SK-N-SH (cell line): ENCODE measurements around the gene CCDC50. TPM values are rescaled to one million over a fixed set of nuclear protein-coding genes. Genes with fewer than 3 reads are reported as not detected.

Experiments
- CTCF ChIA-PET: fragments of 300-600, 350-600 bp; formaldehyde crosslinking; extraction: SDS; loops from one replicate; lab custom pipeline; 2021; lab: Yijun Ruan, JAX
- POLR2A ChIA-PET: fragments of 350-600 bp; sonication (Branson Sonifier 250); formaldehyde crosslinking; extraction: SDS; loops from one replicate; lab custom pipeline; 2020; ENCODE audit warnings: antibody characterized with exemption, inconsistent platforms; lab: Yijun Ruan, JAX
- DNase-seq: peaks from one replicate; pipeline ENCODE4 v3.0.0; 2012
- H2AFZ ChIP-seq: fragments of 200-600 bp; sonication (generic); 2 replicates; pipeline ENCODE4 v1.8.1; 2016; ENCODE audit warnings: antibody characterized with exemption, mild to moderate bottlenecking, low read depth
- H3F3A ChIP-seq: fragments of 200-600 bp; sonication (generic); replicated peaks from 2 replicates; pipeline ENCODE3; 2016; ENCODE audit warnings: antibody characterized with exemption, mild to moderate bottlenecking; ENCODE audit not compliant: insufficient read depth
- H3K27ac ChIP-seq, 2 experiments: fragments of 200-500 bp in 1 of 2; fragments of 200-600 bp in 1 of 2; sonication (Bioruptor generic) in 1 of 2; sonication (generic), shearing (Covaris generic) in 1 of 2; 2 replicates each; pipeline versions ENCODE4 v1.5.1 to v1.6.1; 2014 to 2016; ENCODE audit warnings: low read depth in 2 of 2, inconsistent platforms in 1 of 2, low read length in 1 of 2, mild to moderate bottlenecking in 1 of 2, mixed read lengths in 1 of 2
- H3K27me3 ChIP-seq: fragments of 200-600 bp; sonication (generic), shearing (Covaris generic); 2 replicates; pipeline ENCODE4 v1.6.1; 2016; ENCODE audit warnings: mixed run types; ENCODE audit not compliant: insufficient read depth
- H3K36me3 ChIP-seq, 2 experiments: fragments of 200-500 bp in 1 of 2; fragments of 200-600 bp in 1 of 2; sonication (Bioruptor generic) in 1 of 2; sonication (generic) in 1 of 2; replicated peaks in 1 of 2; 2 replicates each; pipeline versions ENCODE3 to v1.5.1; 2014 to 2016; ENCODE audit warnings: low read length in 1 of 2, mild to moderate bottlenecking in 1 of 2; ENCODE audit not compliant: insufficient read depth in 2 of 2, control insufficient read depth in 1 of 2
- H3K4me1 ChIP-seq, 2 experiments: fragments of 200-500 bp in 1 of 2; fragments of 200-600 bp in 1 of 2; sonication (Bioruptor generic) in 1 of 2; sonication (generic), shearing (Covaris generic) in 1 of 2; 2 replicates each; pipeline versions ENCODE4 v1.5.1 to v1.6.1; 2014 to 2016; ENCODE audit warnings: low read depth in 1 of 2, low read length in 1 of 2, mixed run types in 1 of 2; ENCODE audit not compliant: insufficient read depth in 2 of 2, control insufficient read depth in 1 of 2
- H3K4me2 ChIP-seq: fragments of 200-600 bp; sonication (generic), shearing (Covaris generic); 2 replicates; pipeline ENCODE4 v1.6.1; 2017; ENCODE audit warnings: mixed run types
- H3K4me3 ChIP-seq, 2 experiments: fragments of 200-500 bp in 1 of 2; fragments of 200-600 bp in 1 of 2; sonication (Bioruptor generic) in 1 of 2; sonication (generic), shearing (Covaris generic) in 1 of 2; 2 replicates each; pipeline versions ENCODE4 v1.5.1 to v1.8.1; 2014 to 2016; ENCODE audit warnings: low read depth in 2 of 2, inconsistent platforms in 1 of 2, low read length in 1 of 2, mild to moderate bottlenecking in 1 of 2, mixed read lengths in 1 of 2, moderate library complexity in 1 of 2
- H3K79me2 ChIP-seq: fragments of 200-600 bp; sonication (generic); 2 replicates; pipeline ENCODE4 v1.8.1; 2017; ENCODE audit warnings: mild to moderate bottlenecking; ENCODE audit not compliant: insufficient read depth
- H3K9ac ChIP-seq: fragments of 200-600 bp; sonication (generic); 2 replicates; pipeline ENCODE4 v1.6.1; 2017; ENCODE audit warnings: mixed run types
- H3K9me2 ChIP-seq: fragments of 200-600 bp; sonication (generic); 2 replicates; pipeline ENCODE4 v1.6.1; 2017; ENCODE audit warnings: mixed run types
- H3K9me3 ChIP-seq: fragments of 200-600 bp; sonication (generic); 2 replicates; pipeline ENCODE4 v1.6.1; 2017; ENCODE audit warnings: mixed run types, mild to moderate bottlenecking, moderate library complexity
- H4K20me1 ChIP-seq: fragments of 200-600 bp; sonication (generic); 2 replicates; pipeline ENCODE4 v1.6.1; 2017; ENCODE audit warnings: mild to moderate bottlenecking, mixed run types; ENCODE audit not compliant: insufficient read depth
- CTCF ChIP-seq: fragments of 200-600 bp; sonication (generic); IDR thresholded peaks from 2 replicates; pipeline ENCODE4 v1.6.1; 2017; ENCODE audit warnings: antibody characterized with exemption, mild to moderate bottlenecking, moderate library complexity
- EP300 ChIP-seq, 2 experiments: IDR thresholded peaks; 2 replicates each; pipeline versions ENCODE4 v1.4.0 to v1.6.1; 2012; ENCODE audit warnings: borderline replicate concordance in 1 of 2, low read depth in 1 of 2, low read length in 1 of 2
- FOSL2 ChIP-seq: IDR thresholded peaks from 2 replicates; pipeline ENCODE4 v1.4.0; 2012; ENCODE audit warnings: low read depth, mild to moderate bottlenecking, moderate library complexity, borderline replicate concordance
- FOXM1 ChIP-seq: IDR thresholded peaks from 2 replicates; pipeline ENCODE4 v1.4.0; 2012; ENCODE audit warnings: low read depth, mild to moderate bottlenecking
- JUND ChIP-seq: IDR thresholded peaks from 2 replicates; pipeline ENCODE4 v1.4.0; 2012
- MXI1 ChIP-seq: IDR thresholded peaks from 2 replicates; pipeline ENCODE4 v1.6.1; 2012; ENCODE audit warnings: mild to moderate bottlenecking, low read depth, low read length, improper control_type of control experiment
- NFIC ChIP-seq: IDR thresholded peaks from 2 replicates; pipeline ENCODE4 v1.4.0; 2012; ENCODE audit warnings: borderline replicate concordance
- NRF1 ChIP-seq: IDR thresholded peaks from 2 replicates; pipeline ENCODE4 v1.6.1; 2012; ENCODE audit warnings: low read depth, mild to moderate bottlenecking, low read length
- PBX3 ChIP-seq: IDR thresholded peaks from 2 replicates; pipeline ENCODE4; 2012
- POLR2AphosphoS5 ChIP-seq: IDR thresholded peaks from 2 replicates; pipeline ENCODE4 v1.6.1; 2012; ENCODE audit warnings: low read depth, low read length
- RCOR1 ChIP-seq: fragments of 150-350 bp; IDR thresholded peaks from 2 replicates; pipeline ENCODE4 v1.6.1; 2017; ENCODE audit warnings: antibody characterized with exemption, low read length
- TAF1 ChIP-seq: IDR thresholded peaks from 2 replicates; pipeline ENCODE4 v1.6.1; 2012; ENCODE audit warnings: low read depth, mild to moderate bottlenecking, low read length, moderate library complexity, borderline replicate concordance
- TCF12 ChIP-seq: IDR thresholded peaks from 2 replicates; pipeline ENCODE4 v1.4.0; 2012
- YY1 ChIP-seq: IDR thresholded peaks from 2 replicates; pipeline ENCODE4 v1.4.0; 2012; ENCODE audit warnings: low read depth, mild to moderate bottlenecking
- WGBS: methylation state at CpG from one replicate; pipeline ENCODE4 v1.1.6; 2017; ENCODE audit warnings: low lambda C conversion rate; 5-methylcytosine and 5-hydroxymethylcytosine counted together
- polyA plus RNA-seq, 3 experiments: library from polyadenylated mRNA; depleted of rRNA; stranded (reverse); fragments of >200 nt; gene quantifications; 2 replicates each; pipeline ENCODE4 v1.2.3, GENCODE V29; 2012
- TF ChIP-seq, protein P1 (sequence below): IDR thresholded peaks from 2 replicates; pipeline ENCODE4 v1.4.0; 2012; ENCODE audit warnings: low read depth
- TF ChIP-seq, protein P2 (sequence below): IDR thresholded peaks from 2 replicates; pipeline ENCODE4 v1.4.0; 2012; ENCODE audit warnings: low read depth, borderline replicate concordance

The CCDC50 gene
- polyA plus RNA-seq, 1 of the 3 experiments (the other 2 are of a cell fraction), result 21.9 TPM

GRCh38 chr3:191300422-191300821 is 28.8 kb upstream of the CCDC50 start:
- Histone ChIP-seq H3K4me2 (no peak overlapping the region), H2AFZ (no peak overlapping the region), H3K27ac (no peak overlapping the region), H3K27me3 (0 out of 2 replicates have a peak, but pooled peaks cover 8% of the 10 kb centered on the region), H4K20me1 (no peaks in the 10 kb centered on the region), H3K79me2 (no peaks in the 10 kb centered on the region), H3K9me3 (no peaks in the 10 kb centered on the region), H3F3A (no peaks in the 10 kb centered on the region), H3K4me3 (no peak overlapping the region), H3K9ac (no peak overlapping the region), H3K9me2 (no peaks in the 10 kb centered on the region), H3K36me3 (no peaks in the 10 kb centered on the region), H3K4me1 (no peaks in the 10 kb centered on the region)
- no peak for DNase-seq
- CTCF ChIA-PET, result interaction anchor here (0.7 to 1.0 kb wide), 2 partner anchors 25 to 349 kb away, joined by 3 read pairs; no protein-coding TSS in a partner anchor
- POLR2A ChIA-PET, result no interaction called here
- TF ChIP-seq EP300 (IDR thresholded peaks at IDR 0.05; ENCODE audit: borderline replicate concordance in 1 of 2, low read depth in 1 of 2, low read length in 1 of 2) (no peak), TAF1 (no peak), POLR2AphosphoS5 (no peak), FOXM1 (no peak), FOSL2 (no peak), PBX3 (no peak), TCF12 (no peak), YY1 (no peak), CTCF (no peak), JUND (no peak), NRF1 (no peak), NFIC (no peak), MXI1 (no peak), RCOR1 (no peak)
- TF ChIP-seq, protein P1, sequence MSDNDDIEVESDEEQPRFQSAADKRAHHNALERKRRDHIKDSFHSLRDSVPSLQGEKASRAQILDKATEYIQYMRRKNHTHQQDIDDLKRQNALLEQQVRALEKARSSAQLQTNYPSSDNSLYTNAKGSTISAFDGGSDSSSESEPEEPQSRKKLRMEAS, result no peak
- TF ChIP-seq, protein P2, sequence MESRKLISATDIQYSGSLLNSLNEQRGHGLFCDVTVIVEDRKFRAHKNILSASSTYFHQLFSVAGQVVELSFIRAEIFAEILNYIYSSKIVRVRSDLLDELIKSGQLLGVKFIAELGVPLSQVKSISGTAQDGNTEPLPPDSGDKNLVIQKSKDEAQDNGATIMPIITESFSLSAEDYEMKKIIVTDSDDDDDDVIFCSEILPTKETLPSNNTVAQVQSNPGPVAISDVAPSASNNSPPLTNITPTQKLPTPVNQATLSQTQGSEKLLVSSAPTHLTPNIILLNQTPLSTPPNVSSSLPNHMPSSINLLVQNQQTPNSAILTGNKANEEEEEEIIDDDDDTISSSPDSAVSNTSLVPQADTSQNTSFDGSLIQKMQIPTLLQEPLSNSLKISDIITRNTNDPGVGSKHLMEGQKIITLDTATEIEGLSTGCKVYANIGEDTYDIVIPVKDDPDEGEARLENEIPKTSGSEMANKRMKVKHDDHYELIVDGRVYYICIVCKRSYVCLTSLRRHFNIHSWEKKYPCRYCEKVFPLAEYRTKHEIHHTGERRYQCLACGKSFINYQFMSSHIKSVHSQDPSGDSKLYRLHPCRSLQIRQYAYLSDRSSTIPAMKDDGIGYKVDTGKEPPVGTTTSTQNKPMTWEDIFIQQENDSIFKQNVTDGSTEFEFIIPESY, result no peak
- 35% methylated on average over 1 of the region's 1 CpG for WGBS
